GM12892 (cell line): Measurements from ENCODE around the gene BCL2L11.

Source experiments
- POLR2A ChIP-seq: IDR thresholded peaks from 2 replicates; pipeline ENCODE4 v1.6.1; 2011; ENCODE audit warnings: low read depth, low read length, control low read depth
- POLR2AphosphoS5 ChIP-seq: IDR thresholded peaks from 2 replicates; pipeline ENCODE4 v1.6.1; 2011; ENCODE audit warnings: low read depth, low read length, control low read depth
- TAF1 ChIP-seq: IDR thresholded peaks from 2 replicates; pipeline ENCODE4 v1.6.1; 2011; ENCODE audit warnings: low read depth, mild to moderate bottlenecking, control low read depth, low read length, borderline replicate concordance

GRCh38 chr2:111121028-111121827 lies 514 bp downstream of the BCL2L11 start:
- no peak for TF ChIP-seq POLR2A
- TF ChIP-seq POLR2AphosphoS5 = no peak
- no peak for TF ChIP-seq TAF1
